ENCODE measurements around the gene TMEM186.

TMEM186 gene

DNA sequence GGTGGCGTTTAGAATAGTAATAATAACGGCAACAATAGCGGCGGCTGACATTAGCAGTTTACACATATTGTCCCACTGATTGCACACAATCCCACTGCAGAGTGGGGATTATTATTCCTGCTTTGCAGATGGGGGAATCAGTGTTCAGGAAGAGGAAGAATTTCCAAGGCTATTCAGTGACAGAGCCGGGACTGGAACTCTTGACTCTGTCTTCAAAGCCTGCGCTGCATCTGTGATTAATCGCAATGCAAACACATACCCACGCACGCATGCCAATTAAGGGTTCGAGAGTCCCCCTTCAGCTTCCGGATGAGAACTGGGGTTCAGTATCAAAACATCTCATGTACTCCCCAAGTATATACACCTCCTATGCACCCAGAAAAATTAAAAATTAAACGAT lies 29.2 kb downstream of the TMEM186 start:
- DNase-seq (ENCODE audit: extremely low read depth, low read depth), result no peak
- TF ChIP-seq, protein P1, sequence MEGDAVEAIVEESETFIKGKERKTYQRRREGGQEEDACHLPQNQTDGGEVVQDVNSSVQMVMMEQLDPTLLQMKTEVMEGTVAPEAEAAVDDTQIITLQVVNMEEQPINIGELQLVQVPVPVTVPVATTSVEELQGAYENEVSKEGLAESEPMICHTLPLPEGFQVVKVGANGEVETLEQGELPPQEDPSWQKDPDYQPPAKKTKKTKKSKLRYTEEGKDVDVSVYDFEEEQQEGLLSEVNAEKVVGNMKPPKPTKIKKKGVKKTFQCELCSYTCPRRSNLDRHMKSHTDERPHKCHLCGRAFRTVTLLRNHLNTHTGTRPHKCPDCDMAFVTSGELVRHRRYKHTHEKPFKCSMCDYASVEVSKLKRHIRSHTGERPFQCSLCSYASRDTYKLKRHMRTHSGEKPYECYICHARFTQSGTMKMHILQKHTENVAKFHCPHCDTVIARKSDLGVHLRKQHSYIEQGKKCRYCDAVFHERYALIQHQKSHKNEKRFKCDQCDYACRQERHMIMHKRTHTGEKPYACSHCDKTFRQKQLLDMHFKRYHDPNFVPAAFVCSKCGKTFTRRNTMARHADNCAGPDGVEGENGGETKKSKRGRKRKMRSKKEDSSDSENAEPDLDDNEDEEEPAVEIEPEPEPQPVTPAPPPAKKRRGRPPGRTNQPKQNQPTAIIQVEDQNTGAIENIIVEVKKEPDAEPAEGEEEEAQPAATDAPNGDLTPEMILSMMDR (IDR thresholded peaks at IDR 0.05; ENCODE audit: low read depth, low read length), result no peak

DNA sequence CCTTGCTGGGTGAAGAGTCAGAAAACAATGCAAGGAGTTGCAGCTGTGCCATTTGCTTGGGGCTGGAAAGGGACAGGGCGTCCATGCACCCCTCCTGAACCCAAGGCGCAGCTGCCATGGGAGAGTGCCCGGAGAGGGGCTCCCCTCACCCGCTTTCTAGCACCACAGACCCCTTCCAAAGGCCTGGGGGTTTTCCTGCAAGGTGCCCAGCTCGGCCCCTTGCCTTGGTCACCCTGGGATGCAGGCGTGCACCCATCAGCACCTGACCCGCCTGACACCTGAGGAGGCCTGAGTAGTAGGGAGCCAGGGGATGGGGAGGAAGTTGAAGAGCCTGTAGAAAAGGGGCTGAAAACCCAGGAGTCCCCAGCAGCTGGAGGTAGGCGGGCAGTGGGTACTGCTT lies 30.3 kb downstream of the TMEM186 start:
- TF ChIP-seq, protein P1 (IDR thresholded peaks at IDR 0.05; ENCODE audit: low read depth, low read length), result no peak
- no peak for DNase-seq (ENCODE audit: extremely low read depth, low read depth)

DNA sequence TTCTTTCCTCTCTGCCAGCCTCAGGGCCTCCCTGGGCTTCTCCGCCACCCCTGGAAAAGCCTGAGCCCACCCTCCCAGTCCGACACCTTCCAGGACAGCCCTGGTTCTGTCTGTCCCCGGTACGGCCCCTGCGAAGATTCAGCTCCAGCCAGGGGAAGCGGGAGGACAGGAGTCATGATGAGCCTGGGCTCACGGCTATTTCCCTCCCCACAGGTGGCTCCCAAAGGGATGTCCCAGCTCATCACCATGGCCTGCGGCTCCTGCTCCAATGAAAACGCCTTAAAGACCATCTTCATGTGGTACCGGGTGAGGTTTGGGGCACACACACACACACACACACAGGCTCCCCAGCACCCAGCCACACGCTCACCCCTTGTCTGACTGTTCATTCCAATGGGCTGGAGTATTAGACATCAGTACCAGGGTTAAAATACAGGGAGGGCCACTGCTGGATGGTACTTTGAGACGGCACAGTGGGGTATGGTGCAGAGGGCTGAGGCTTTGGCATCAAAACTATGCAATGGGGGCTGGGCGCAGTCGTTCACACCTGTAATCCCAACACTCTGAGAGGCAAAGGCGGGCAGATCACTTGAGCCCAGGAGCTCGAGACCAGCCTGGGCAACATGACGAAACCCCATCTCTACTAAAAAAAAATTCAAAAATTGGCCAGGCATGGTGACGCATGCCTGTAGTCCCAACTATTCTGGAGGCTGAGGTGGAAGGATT lies 32.8 kb downstream of the TMEM186 start:
- no peak for DNase-seq (ENCODE audit: extremely low read depth, low read depth)
- TF ChIP-seq, protein P1 (IDR thresholded peaks at IDR 0.05; ENCODE audit: low read depth, low read length), result no peak

DNA sequence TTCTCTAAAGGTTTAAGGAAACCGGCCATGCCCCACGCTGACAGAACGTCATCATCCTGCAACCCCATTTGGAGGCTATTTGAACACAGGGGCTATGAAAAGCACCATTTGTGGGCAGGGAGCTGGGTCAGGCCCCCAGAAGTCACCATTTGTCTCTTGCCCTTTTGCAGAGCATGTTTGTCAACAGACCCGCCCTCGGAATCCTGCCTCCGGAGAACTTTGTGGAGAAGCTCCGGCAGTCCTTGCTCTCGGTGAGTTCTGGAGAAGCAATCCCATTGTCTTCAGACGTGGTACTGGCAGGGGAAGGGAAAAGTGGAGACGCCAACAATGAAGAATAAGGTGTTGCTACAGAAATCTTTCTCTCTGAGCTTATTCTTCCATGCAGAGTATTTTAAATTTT lies 33.5 kb downstream of the TMEM186 start:
- no peak for DNase-seq (ENCODE audit: extremely low read depth, low read depth)
- TF ChIP-seq, protein P1 (IDR thresholded peaks at IDR 0.05; ENCODE audit: low read depth, low read length), result no peak

DNA sequence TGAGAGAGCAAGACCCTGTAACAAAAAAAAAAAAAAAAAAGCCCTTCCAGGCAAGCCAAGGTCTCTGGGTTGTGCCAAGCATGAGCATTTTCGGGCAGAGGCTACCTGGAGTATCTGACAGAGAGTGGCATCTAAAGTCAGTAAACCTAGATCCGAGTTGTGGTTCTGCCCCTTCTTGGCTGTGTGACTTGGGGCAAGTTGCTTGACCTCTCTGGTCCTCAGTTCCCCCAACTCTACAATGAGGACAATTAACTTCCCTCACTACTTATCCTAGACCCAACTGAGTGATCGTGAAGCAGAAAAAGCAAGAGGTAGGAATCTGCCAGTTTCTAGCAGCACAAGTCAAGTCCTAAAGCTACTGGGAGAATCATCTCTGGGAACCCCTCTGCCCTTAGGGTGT lies 34.4 kb downstream of the TMEM186 start:
- TF ChIP-seq, protein P1 (IDR thresholded peaks at IDR 0.05; ENCODE audit: low read depth, low read length), result no peak
- DNase-seq (ENCODE audit: extremely low read depth, low read depth), result no peak

DNA sequence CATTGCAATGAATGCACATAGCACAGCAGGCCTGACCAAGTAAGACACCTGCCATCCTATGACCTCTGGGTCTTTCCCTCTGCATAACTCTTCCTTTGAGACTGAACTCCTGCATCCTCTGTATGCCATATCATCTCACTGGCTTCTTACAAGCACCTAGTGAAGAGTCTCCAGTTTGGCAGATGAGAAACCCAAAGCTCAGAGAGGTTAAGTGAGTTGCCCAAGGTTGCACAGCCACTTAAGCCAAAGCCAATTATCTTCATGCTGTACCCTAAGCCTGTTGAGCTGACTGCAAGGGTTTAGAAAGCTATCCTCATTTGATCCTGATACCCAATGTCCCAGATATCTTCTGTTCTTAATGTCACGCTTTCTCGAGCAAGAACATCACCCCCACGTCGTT lies 35.2 kb downstream of the TMEM186 start:
- TF ChIP-seq, protein P1 (IDR thresholded peaks at IDR 0.05; ENCODE audit: low read depth, low read length), result no peak
- no peak for DNase-seq (ENCODE audit: extremely low read depth, low read depth)

DNA sequence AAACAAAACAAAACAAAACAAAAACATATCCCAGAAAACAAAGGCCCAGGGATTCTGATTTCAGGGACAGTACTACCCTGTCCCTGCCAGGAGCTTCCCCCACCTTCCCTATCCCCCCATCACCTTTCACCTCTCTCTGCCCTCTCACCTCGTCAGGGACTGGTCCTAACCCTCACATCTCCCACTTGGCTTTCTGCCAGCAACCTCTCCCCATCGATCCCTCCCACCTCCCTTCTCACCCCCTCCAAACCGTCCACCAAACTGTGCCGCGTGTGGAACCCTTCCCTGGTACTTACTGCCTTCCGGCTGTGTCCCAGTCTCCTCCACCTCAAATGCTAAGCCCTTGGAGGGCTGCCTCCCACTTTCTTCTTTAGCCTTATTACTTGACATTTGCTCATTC lies 36.4 kb downstream of the TMEM186 start:
- TF ChIP-seq, protein P1 (IDR thresholded peaks at IDR 0.05; ENCODE audit: low read depth, low read length), result no peak
- no peak for DNase-seq (ENCODE audit: extremely low read depth, low read depth)

Data from AG09319 (cell line).